BE2C (cell line): ENCODE measurements around the gene CLEC16A.

Source experiments
- DNase-seq: peaks from one replicate; pipeline ENCODE4 v3.0.0-alpha.2; 2020
- H3K27me3 ChIP-seq: fragments of 250-450 bp; sonication (Bioruptor Pico); 2 replicates; pipeline ENCODE4 v1.5.1; 2020; ENCODE audit warnings: mild to moderate bottlenecking
- H3K36me3 ChIP-seq: fragments of 250-450 bp; sonication (Bioruptor Pico); 2 replicates; pipeline ENCODE4 v1.5.1; 2020; ENCODE audit warnings: mild to moderate bottlenecking
- H3K4me1 ChIP-seq: fragments of 250-450 bp; sonication (Bioruptor Pico); 2 replicates; pipeline ENCODE4 v1.5.1; 2020
- H3K4me3 ChIP-seq: 2 replicates; pipeline ENCODE4 v1.5.1; 2011; ENCODE audit warnings: low read depth, low read length
- H3K9me3 ChIP-seq: fragments of 250-450 bp; sonication (Bioruptor Pico); 2 replicates; pipeline ENCODE4 v1.5.1; 2020
- TF ChIP-seq, protein P1 (sequence below): IDR thresholded peaks from 2 replicates; pipeline ENCODE4 v1.5.1; 2012; ENCODE audit warnings: mild to moderate bottlenecking, low read depth, low read length

The CLEC16A gene

GRCh38 chr16:10897134-10897533 is 47.2 kb upstream of the CLEC16A start:
- H3K9me3 ChIP-seq, result no peaks in the 10 kb centered on the region
- no peaks in the 10 kb centered on the region for H3K36me3 ChIP-seq
- TF ChIP-seq, protein P1, sequence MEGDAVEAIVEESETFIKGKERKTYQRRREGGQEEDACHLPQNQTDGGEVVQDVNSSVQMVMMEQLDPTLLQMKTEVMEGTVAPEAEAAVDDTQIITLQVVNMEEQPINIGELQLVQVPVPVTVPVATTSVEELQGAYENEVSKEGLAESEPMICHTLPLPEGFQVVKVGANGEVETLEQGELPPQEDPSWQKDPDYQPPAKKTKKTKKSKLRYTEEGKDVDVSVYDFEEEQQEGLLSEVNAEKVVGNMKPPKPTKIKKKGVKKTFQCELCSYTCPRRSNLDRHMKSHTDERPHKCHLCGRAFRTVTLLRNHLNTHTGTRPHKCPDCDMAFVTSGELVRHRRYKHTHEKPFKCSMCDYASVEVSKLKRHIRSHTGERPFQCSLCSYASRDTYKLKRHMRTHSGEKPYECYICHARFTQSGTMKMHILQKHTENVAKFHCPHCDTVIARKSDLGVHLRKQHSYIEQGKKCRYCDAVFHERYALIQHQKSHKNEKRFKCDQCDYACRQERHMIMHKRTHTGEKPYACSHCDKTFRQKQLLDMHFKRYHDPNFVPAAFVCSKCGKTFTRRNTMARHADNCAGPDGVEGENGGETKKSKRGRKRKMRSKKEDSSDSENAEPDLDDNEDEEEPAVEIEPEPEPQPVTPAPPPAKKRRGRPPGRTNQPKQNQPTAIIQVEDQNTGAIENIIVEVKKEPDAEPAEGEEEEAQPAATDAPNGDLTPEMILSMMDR, result no peak
- peaks cover 24% of the 10 kb centered on the region for H3K27me3 ChIP-seq
- H3K4me3 ChIP-seq, result no peak overlapping the region
- H3K4me1 ChIP-seq, result no peaks in the 10 kb centered on the region
- no peak for DNase-seq

- no peaks in the 10 kb centered on the region for H3K27me3 ChIP-seq
- H3K4me1 ChIP-seq, result no peaks in the 10 kb centered on the region
- no peaks in the 10 kb centered on the region; the same call in 1 of the 2 replicates for H3K9me3 ChIP-seq
- no peak overlapping the region for H3K4me3 ChIP-seq
- no peak for DNase-seq
- no peaks in the 10 kb centered on the region for H3K36me3 ChIP-seq
- TF ChIP-seq, protein P1, result no peak
Observed at GRCh38 chr16:10902999-10903398, 41.4 kb upstream of the CLEC16A start.

DNA sequence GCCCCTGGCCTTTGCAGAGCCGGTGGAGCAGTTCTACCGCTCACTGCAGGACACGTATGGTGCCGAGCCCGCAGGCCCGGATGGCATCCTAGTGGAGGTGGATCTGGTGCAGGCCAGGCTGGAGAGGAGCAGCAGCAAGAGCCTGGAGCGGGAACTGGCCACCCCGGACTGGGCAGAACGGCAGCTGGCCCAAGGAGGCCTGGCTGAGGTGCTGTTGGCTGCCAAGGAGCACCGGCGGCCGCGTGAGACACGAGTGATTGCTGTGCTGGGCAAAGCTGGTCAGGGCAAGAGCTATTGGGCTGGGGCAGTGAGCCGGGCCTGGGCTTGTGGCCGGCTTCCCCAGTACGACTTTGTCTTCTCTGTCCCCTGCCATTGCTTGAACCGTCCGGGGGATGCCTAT is 37.9 kb upstream of the CLEC16A start:
- Histone ChIP-seq H3K9me3 (no peaks in the 10 kb centered on the region; the same call in 1 of the 2 replicates), H3K36me3 (no peaks in the 10 kb centered on the region), H3K4me3 (no peak overlapping the region), H3K27me3 (no peaks in the 10 kb centered on the region), H3K4me1 (no peaks in the 10 kb centered on the region)
- no peak for DNase-seq
- TF ChIP-seq, protein P1, result no peak

DNA sequence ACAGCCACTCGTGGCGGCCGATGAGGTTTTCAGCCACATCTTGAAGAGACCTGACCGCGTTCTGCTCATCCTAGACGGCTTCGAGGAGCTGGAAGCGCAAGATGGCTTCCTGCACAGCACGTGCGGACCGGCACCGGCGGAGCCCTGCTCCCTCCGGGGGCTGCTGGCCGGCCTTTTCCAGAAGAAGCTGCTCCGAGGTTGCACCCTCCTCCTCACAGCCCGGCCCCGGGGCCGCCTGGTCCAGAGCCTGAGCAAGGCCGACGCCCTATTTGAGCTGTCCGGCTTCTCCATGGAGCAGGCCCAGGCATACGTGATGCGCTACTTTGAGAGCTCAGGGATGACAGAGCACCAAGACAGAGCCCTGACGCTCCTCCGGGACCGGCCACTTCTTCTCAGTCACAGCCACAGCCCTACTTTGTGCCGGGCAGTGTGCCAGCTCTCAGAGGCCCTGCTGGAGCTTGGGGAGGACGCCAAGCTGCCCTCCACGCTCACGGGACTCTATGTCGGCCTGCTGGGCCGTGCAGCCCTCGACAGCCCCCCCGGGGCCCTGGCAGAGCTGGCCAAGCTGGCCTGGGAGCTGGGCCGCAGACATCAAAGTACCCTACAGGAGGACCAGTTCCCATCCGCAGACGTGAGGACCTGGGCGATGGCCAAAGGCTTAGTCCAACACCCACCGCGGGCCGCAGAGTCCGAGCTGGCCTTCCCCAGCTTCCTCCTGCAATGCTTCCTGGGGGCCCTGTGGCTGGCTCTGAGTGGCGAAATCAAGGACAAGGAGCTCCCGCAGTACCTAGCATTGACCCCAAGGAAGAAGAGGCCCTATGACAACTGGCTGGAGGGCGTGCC is 37.2 kb upstream of the CLEC16A start:
- Histone ChIP-seq H3K9me3 (no peaks in the 10 kb centered on the region; the same call in 1 of the 2 replicates), H3K4me1 (no peaks in the 10 kb centered on the region), H3K4me3 (no peak overlapping the region), H3K36me3 (no peaks in the 10 kb centered on the region), H3K27me3 (no peaks in the 10 kb centered on the region)
- DNase-seq, result no peak
- TF ChIP-seq, protein P1, result no peak

DNA sequence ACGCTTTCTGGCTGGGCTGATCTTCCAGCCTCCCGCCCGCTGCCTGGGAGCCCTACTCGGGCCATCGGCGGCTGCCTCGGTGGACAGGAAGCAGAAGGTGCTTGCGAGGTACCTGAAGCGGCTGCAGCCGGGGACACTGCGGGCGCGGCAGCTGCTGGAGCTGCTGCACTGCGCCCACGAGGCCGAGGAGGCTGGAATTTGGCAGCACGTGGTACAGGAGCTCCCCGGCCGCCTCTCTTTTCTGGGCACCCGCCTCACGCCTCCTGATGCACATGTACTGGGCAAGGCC is 36.7 kb upstream of the CLEC16A start:
- Histone ChIP-seq H3K27me3 (no peaks in the 10 kb centered on the region), H3K4me1 (no peaks in the 10 kb centered on the region), H3K9me3 (no peaks in the 10 kb centered on the region; the same call in 1 of the 2 replicates), H3K36me3 (no peaks in the 10 kb centered on the region), H3K4me3 (no peak overlapping the region)
- TF ChIP-seq, protein P1, result no peak
- DNase-seq, result no peak

GRCh38 chr16:10911267-10911666 is 33.1 kb upstream of the CLEC16A start:
- no peaks in the 10 kb centered on the region for H3K36me3 ChIP-seq
- TF ChIP-seq, protein P1, result no peak
- DNase-seq, result no peak
- H3K27me3 ChIP-seq, result no peaks in the 10 kb centered on the region
- H3K4me3 ChIP-seq, result no peak overlapping the region
- no peaks in the 10 kb centered on the region for H3K9me3 ChIP-seq
- H3K4me1 ChIP-seq, result no peaks in the 10 kb centered on the region
